Activated naive CD4-positive, alpha-beta T cell treated with anti-CD3 and anti-CD28 coated beads, Interleukin-2, amount 10 ng/mL, durations not matched to agents 7 days and 5 days (primary cell): ENCODE data around the gene METTL24.
"Not testable (repeated sequence)": the region's sequence is repeated elsewhere in the genome, so short reads cannot be mapped to it uniquely, and the experiment has no call there.

Experiments used
- CTCF ChIA-PET: fragments of 350-600 bp; sonication (Branson Sonifier 250); formaldehyde crosslinking; loops from one replicate; lab custom pipeline; 2021; ENCODE audit warnings: antibody characterized with exemption; lab: Charles Lee
- DNase-seq: peaks from one replicate; pipeline ENCODE4 v3.0.0-alpha.2; 2020
- H3K27ac Mint-ChIP-seq: one replicate; pipeline ENCODE4 v1.8.0; 2021; ENCODE audit warnings: mild to moderate bottlenecking, moderate library complexity, mixed read lengths
- H3K27me3 Mint-ChIP-seq: one replicate; pipeline ENCODE4 v1.8.0; 2021; ENCODE audit warnings: mild to moderate bottlenecking, mixed read lengths
- H3K36me3 Mint-ChIP-seq: one replicate; pipeline ENCODE4 v1.8.0; 2021; ENCODE audit warnings: mixed read lengths
- H3K4me1 Mint-ChIP-seq: one replicate; pipeline ENCODE4 v1.8.0; 2021; ENCODE audit warnings: mixed read lengths
- H3K4me3 Mint-ChIP-seq: one replicate; pipeline ENCODE4 v1.8.0; 2021; ENCODE audit warnings: mild to moderate bottlenecking, moderate library complexity, mixed read lengths
- H3K9me3 Mint-ChIP-seq: one replicate; pipeline ENCODE4 v1.8.0; 2021; ENCODE audit warnings: mixed read lengths

METTL24 gene

GRCh38 chr6:110354153-110354552, 4.0 kb downstream of the METTL24 start:
- DNase-seq = no peak
- H3K9me3 Mint-ChIP-seq = no peaks in the 10 kb centered on the region
- CTCF ChIA-PET = no interaction called here
- peaks cover 11% of the 10 kb centered on the region for H3K4me1 Mint-ChIP-seq
- no peak overlapping the region for H3K4me3 Mint-ChIP-seq
- peaks cover 39% of the 10 kb centered on the region for H3K27me3 Mint-ChIP-seq
- H3K36me3 Mint-ChIP-seq = no peaks in the 10 kb centered on the region
- H3K27ac Mint-ChIP-seq = no peak overlapping the region

- DNase-seq = no peak
- CTCF ChIA-PET = no interaction called here
- Mint-ChIP-seq H3K27ac (no peak overlapping the region), H3K4me3 (no peak overlapping the region), H3K4me1 (peaks cover 11% of the 10 kb centered on the region), H3K36me3 (no peaks in the 10 kb centered on the region), H3K9me3 (no peaks in the 10 kb centered on the region), H3K27me3 (peaks cover 33% of the 10 kb centered on the region)
These were observed 4.6 kb downstream of the METTL24 start for GRCh38 chr6:110353457-110354001.

- H3K27ac Mint-ChIP-seq = no peak overlapping the region
- H3K9me3 Mint-ChIP-seq = no peaks in the 10 kb centered on the region
- CTCF ChIA-PET = no interaction called here
- peaks cover 11% of the 10 kb centered on the region for H3K4me1 Mint-ChIP-seq
- no peak overlapping the region for H3K4me3 Mint-ChIP-seq
- no peak for DNase-seq
- no peaks in the 10 kb centered on the region for H3K36me3 Mint-ChIP-seq
- H3K27me3 Mint-ChIP-seq = peaks cover 29% of the 10 kb centered on the region
These were observed 5.4 kb downstream of the METTL24 start for GRCh38 chr6:110352563-110353262.

- H3K9me3 Mint-ChIP-seq = no peaks in the 10 kb centered on the region
- H3K27ac Mint-ChIP-seq = no peak overlapping the region
- H3K4me1 Mint-ChIP-seq = peaks cover 6% of the 10 kb centered on the region
- CTCF ChIA-PET = no interaction called here
- peaks cover 22% of the 10 kb centered on the region for H3K27me3 Mint-ChIP-seq
- H3K4me3 Mint-ChIP-seq = no peak overlapping the region
- H3K36me3 Mint-ChIP-seq = no peaks in the 10 kb centered on the region
- DNase-seq = no peak
These were observed 6.2 kb downstream of the METTL24 start for GRCh38 chr6:110351986-110352385.

DNA sequence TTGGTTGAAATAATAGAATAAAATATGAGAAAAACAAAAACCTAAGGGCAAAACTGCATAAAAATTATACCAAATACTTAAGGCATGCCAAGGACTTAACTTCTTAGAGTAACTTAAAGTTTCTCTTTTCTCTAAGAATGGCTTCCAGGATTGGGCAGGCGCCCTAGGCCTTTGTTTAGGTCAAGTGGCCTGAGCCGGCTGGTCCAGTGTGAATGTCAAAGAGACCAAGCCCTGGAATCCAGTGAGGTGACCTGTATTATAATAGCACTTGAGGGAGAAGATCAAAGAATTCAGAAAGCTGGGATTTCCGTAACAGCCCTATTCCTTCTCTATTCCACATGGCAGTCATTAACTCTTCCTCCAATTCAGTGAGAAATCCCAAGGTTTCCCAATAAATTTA, 6.6 kb downstream of the METTL24 start:
- no peak overlapping the region for H3K27ac Mint-ChIP-seq
- no peak overlapping the region for H3K4me3 Mint-ChIP-seq
- CTCF ChIA-PET = no interaction called here

DNA sequence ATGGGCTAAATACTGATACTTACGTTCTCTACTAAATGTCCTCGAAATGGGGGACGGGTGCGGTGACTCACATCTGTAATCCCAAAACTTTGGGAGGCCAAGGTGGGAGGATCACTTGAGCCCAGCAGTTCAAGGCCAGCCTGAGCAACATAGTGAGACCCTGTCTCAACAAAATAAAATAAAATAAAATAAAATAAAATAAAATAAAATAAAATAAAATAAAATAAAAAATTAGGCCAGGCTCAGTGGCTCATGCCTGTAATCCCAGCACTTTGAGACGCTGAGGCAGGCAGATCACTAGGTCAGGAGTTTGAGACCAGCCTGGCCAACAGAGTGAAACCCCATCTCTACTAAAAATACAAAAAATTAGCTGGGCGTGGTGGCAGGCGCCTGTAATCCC, 7.6 kb downstream of the METTL24 start:
- H3K27ac Mint-ChIP-seq, H3K27me3 Mint-ChIP-seq, H3K36me3 Mint-ChIP-seq, H3K4me3 Mint-ChIP-seq, H3K9me3 Mint-ChIP-seq, DNase-seq, H3K4me1 Mint-ChIP-seq, CTCF ChIA-PET: not testable (repeated sequence)

More for the DNA sequence above, 6.6 kb downstream of the METTL24 start:
- peaks cover 1% of the 10 kb centered on the region for H3K4me1 Mint-ChIP-seq
- no peak for DNase-seq
- no peaks in the 10 kb centered on the region for H3K9me3 Mint-ChIP-seq
- H3K27me3 Mint-ChIP-seq = peaks cover 17% of the 10 kb centered on the region
- H3K36me3 Mint-ChIP-seq = no peaks in the 10 kb centered on the region

GRCh38 chr6:110348961-110349690, 9.0 kb downstream of the METTL24 start:
- no peak overlapping the region for H3K4me3 Mint-ChIP-seq
- H3K27ac Mint-ChIP-seq = no peak overlapping the region
- no peaks in the 10 kb centered on the region for H3K27me3 Mint-ChIP-seq
- no peak for DNase-seq
- no peaks in the 10 kb centered on the region for H3K36me3 Mint-ChIP-seq
- CTCF ChIA-PET = no interaction called here
- H3K9me3 Mint-ChIP-seq = no peaks in the 10 kb centered on the region
- H3K4me1 Mint-ChIP-seq = no peaks in the 10 kb centered on the region

GRCh38 chr6:110345025-110345424, 13.1 kb downstream of the METTL24 start:
- Mint-ChIP-seq H3K36me3 (no peaks in the 10 kb centered on the region), H3K9me3 (no peaks in the 10 kb centered on the region), H3K27me3 (peaks cover 11% of the 10 kb centered on the region), H3K4me1 (no peaks in the 10 kb centered on the region), H3K27ac (no peak overlapping the region), H3K4me3 (no peak overlapping the region)
- CTCF ChIA-PET = no interaction called here
- no peak for DNase-seq

DNA sequence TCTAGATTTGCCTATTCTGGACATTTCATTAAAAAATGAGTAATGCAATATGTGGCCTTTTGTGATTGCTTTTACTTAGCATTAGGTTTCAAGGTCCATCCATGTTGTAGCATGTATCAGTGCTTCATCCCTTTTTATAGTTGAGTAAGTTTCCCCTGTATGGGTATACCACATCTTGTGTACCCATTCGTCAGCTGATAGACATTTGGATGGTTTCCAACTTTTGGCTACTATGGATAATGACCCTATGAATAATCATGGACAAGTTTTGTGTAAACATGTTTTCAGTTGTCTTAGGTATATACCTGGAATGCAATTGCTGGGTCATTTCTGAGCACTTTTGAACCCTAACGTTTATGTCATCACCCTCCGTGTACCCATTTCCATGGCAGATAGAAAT, 15.4 kb downstream of the METTL24 start:
- CTCF ChIA-PET = no interaction called here
- Mint-ChIP-seq H3K4me3 (no peak overlapping the region), H3K9me3 (no peaks in the 10 kb centered on the region), H3K4me1 (no peaks in the 10 kb centered on the region), H3K27me3 (peaks cover 12% of the 10 kb centered on the region), H3K27ac (no peak overlapping the region), H3K36me3 (no peaks in the 10 kb centered on the region)
- no peak for DNase-seq

GRCh38 chr6:110341663-110342596, 16.2 kb downstream of the METTL24 start:
- no peaks in the 10 kb centered on the region for H3K4me1 Mint-ChIP-seq
- H3K27me3 Mint-ChIP-seq = peaks cover 12% of the 10 kb centered on the region
- CTCF ChIA-PET = interaction anchor here (0.5 kb wide), 1 partner anchor 283 kb away, joined by 3 read pairs; no protein-coding TSS in a partner anchor
- no peak overlapping the region for H3K4me3 Mint-ChIP-seq
- DNase-seq = no peak
- H3K27ac Mint-ChIP-seq = no peak overlapping the region
- H3K9me3 Mint-ChIP-seq = no peaks in the 10 kb centered on the region
- H3K36me3 Mint-ChIP-seq = no peaks in the 10 kb centered on the region

DNA sequence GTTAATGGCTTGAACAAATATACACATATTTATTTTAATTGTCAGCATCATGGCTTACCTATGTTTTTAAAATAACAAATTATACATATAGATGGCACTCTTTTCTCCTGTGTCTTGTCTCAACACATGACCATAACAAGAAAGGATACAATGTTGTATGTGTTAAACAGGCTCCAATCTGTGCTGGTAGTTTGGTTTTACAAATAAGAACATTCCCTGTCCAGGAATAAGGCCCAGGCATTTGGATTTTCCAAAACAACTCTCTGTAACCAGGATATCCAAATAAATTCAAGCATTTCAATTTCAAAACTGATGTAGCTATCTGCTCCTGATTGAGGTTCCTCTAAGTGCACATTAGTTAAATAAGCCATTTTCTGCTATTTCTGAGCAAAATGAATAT, 17.1 kb downstream of the METTL24 start:
- CTCF ChIA-PET = no interaction called here
- no peak overlapping the region for H3K4me3 Mint-ChIP-seq

DNA sequence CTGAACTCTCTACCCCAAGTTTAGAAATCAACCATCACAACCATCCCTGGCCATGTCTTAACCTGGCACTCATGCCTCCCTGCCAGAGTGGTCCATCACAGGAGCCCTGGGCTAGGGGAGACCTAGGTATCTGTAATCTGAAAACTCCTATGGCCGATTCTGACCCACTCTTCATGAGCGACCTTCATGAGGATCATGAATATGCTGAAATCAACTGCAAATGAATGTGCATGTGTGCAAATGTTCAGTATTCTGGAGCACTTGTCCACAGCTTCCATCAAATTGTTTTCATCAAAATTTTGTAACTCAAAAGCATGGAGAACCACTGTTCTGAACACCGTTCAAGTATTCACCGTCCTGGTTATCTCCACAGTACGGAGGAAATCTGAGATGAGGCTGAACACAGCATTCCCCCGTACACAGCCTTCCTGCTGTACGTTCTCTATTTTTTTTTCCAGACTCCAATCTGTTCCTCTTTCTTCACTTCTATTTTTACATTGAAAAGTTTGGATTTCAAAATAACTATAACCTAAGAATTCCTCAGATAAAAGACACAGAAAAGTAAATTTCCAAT, 17.7 kb downstream of the METTL24 start:
- CTCF ChIA-PET = no interaction called here
- H3K27ac Mint-ChIP-seq = no peak overlapping the region
- H3K9me3 Mint-ChIP-seq = no peaks in the 10 kb centered on the region
- DNase-seq = no peak
- no peaks in the 10 kb centered on the region for H3K36me3 Mint-ChIP-seq
- H3K27me3 Mint-ChIP-seq = peaks cover 12% of the 10 kb centered on the region
- no peak overlapping the region for H3K4me3 Mint-ChIP-seq
- H3K4me1 Mint-ChIP-seq = no peaks in the 10 kb centered on the region

More for the DNA sequence above, 17.1 kb downstream of the METTL24 start:
- H3K27ac Mint-ChIP-seq = no peak overlapping the region
- no peaks in the 10 kb centered on the region for H3K9me3 Mint-ChIP-seq
- no peak for DNase-seq
- no peaks in the 10 kb centered on the region for H3K36me3 Mint-ChIP-seq
- peaks cover 12% of the 10 kb centered on the region for H3K27me3 Mint-ChIP-seq
- no peaks in the 10 kb centered on the region for H3K4me1 Mint-ChIP-seq

- DNase-seq = no peak
- Mint-ChIP-seq H3K4me1 (no peaks in the 10 kb centered on the region), H3K27ac (no peak overlapping the region), H3K4me3 (no peak overlapping the region), H3K36me3 (no peaks in the 10 kb centered on the region), H3K27me3 (peaks cover 16% of the 10 kb centered on the region), H3K9me3 (no peaks in the 10 kb centered on the region)
- CTCF ChIA-PET = no interaction called here
These were observed 19.2 kb downstream of the METTL24 start for GRCh38 chr6:110338820-110339470.
